ENCODE measurements around the gene SPTLC3.

SPTLC3 gene

DNA sequence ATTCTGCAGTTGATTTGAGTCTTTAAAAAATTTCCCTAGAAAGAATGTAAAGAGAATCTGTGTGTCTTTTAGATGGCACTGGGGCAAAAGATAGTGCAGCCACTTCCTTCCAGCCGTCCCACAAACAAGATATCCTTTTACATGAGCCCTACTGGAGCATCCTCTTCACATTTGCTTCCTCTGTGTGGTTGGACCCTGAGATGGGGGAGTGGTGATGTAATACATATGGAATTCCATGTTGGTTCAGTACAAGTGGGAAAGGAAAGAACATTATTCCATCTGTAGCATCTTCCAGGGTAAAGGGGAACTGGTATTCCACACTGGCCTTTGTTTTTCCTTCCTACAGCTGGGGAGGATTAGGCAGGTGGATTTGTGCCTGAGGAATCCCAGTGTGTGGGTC is 133.4 kb downstream of the SPTLC3 start:
- Histone ChIP-seq H3K27ac (no peak overlapping the region), H3K4me3 (no peak overlapping the region), H3K9me3 (replicated peaks in 1 of 11) (no peaks in the 10 kb centered on the region; a peak in 2 of 22 replicates), H3K27me3 (no peaks in the 10 kb centered on the region; a peak in 1 of 22 replicates), H3K9ac (no peak overlapping the region), H3K36me3 (no peaks in the 10 kb centered on the region), H4K20me1 (no peaks in the 10 kb centered on the region), H3K4me2 (no peak overlapping the region), H3K4me1 (no peaks in the 10 kb centered on the region)
- no peak for TF ChIP-seq Cebpa-rat (IDR thresholded peaks at IDR 0.05)

- H4K20me1 ChIP-seq, result no peaks in the 10 kb centered on the region
- no peak overlapping the region for H3K9ac ChIP-seq
- no peaks in the 10 kb centered on the region for H3K4me1 ChIP-seq
- no peak for TF ChIP-seq Cebpa-rat (IDR thresholded peaks at IDR 0.05)
- H3K4me3 ChIP-seq, result no peak overlapping the region
- H3K27me3 ChIP-seq, result no peaks in the 10 kb centered on the region; a peak in 1 of 22 replicates
- H3K36me3 ChIP-seq, result no peaks in the 10 kb centered on the region
- H3K27ac ChIP-seq, result no peak overlapping the region
- no peak overlapping the region for H3K4me2 ChIP-seq
- no peaks in the 10 kb centered on the region; a peak in 2 of 22 replicates for H3K9me3 ChIP-seq (replicated peaks in 1 of 11)
These were observed 138.5 kb downstream of the SPTLC3 start for GRCh38 chr20:13147071-13147963.

GRCh38 chr20:13147971-13148370 is 139.2 kb downstream of the SPTLC3 start:
- Histone ChIP-seq H3K4me1 (no peaks in the 10 kb centered on the region), H4K20me1 (no peaks in the 10 kb centered on the region), H3K4me2 (no peak overlapping the region), H3K36me3 (no peaks in the 10 kb centered on the region), H3K27ac (no peak overlapping the region), H3K9ac (no peak overlapping the region), H3K27me3 (no peaks in the 10 kb centered on the region; a peak in 1 of 22 replicates), H3K4me3 (no peak overlapping the region), H3K9me3 (replicated peaks in 1 of 11) (no peaks in the 10 kb centered on the region; a peak in 2 of 22 replicates)
- no peak for TF ChIP-seq Cebpa-rat (IDR thresholded peaks at IDR 0.05)

- H3K9me3 ChIP-seq (replicated peaks in 1 of 11), result no peaks in the 10 kb centered on the region; a peak in 2 of 22 replicates
- no peaks in the 10 kb centered on the region for H3K36me3 ChIP-seq
- H4K20me1 ChIP-seq, result no peaks in the 10 kb centered on the region
- H3K27ac ChIP-seq, result no peak overlapping the region
- no peak overlapping the region for H3K4me2 ChIP-seq
- H3K9ac ChIP-seq, result no peak overlapping the region
- H3K27me3 ChIP-seq, result no peaks in the 10 kb centered on the region; a peak in 1 of 22 replicates
- no peaks in the 10 kb centered on the region for H3K4me1 ChIP-seq
- TF ChIP-seq Cebpa-rat (IDR thresholded peaks at IDR 0.05), result no peak
- no peak overlapping the region for H3K4me3 ChIP-seq
These were observed 139.6 kb downstream of the SPTLC3 start for GRCh38 chr20:13148402-13148801.

DNA sequence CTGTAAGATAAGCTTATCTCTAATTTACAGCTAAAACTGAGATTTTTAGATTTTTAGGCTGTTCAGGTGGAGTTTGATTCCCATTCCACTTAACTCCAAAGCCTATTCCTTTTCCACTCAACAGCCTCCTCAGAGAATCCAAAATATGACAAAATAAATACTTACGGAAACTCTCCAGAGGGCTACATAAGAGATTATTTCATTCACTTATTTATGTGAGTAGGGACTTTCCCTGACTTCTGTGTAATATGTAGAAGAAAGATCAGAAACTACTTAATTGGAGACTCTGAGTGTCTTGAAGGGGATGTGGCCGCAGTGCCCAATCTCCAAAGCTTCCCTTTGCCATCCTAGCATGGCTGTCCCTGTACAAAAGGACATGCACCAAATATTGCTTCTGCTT is 140.2 kb downstream of the SPTLC3 start:
- H3K4me1 ChIP-seq, result no peaks in the 10 kb centered on the region
- no peak overlapping the region for H3K27ac ChIP-seq
- no peaks in the 10 kb centered on the region for H3K36me3 ChIP-seq
- H3K27me3 ChIP-seq, result no peaks in the 10 kb centered on the region; a peak in 1 of 22 replicates
- no peak overlapping the region for H3K4me3 ChIP-seq
- no peak for TF ChIP-seq Cebpa-rat (IDR thresholded peaks at IDR 0.05)
- H4K20me1 ChIP-seq, result no peaks in the 10 kb centered on the region
- H3K4me2 ChIP-seq, result no peak overlapping the region
- no peaks in the 10 kb centered on the region; a peak in 1 of 22 replicates for H3K9me3 ChIP-seq (replicated peaks in 1 of 11)
- no peak overlapping the region for H3K9ac ChIP-seq

GRCh38 chr20:13149371-13150105 is 140.8 kb downstream of the SPTLC3 start:
- Histone ChIP-seq H3K9ac (no peak overlapping the region), H3K4me3 (no peak overlapping the region), H3K36me3 (no peaks in the 10 kb centered on the region), H3K4me2 (no peak overlapping the region), H3K4me1 (no peaks in the 10 kb centered on the region), H3K9me3 (replicated peaks in 1 of 11) (no peaks in the 10 kb centered on the region), H3K27ac (no peak overlapping the region), H3K27me3 (no peaks in the 10 kb centered on the region; a peak in 1 of 22 replicates), H4K20me1 (no peaks in the 10 kb centered on the region)
- no peak for TF ChIP-seq Cebpa-rat (IDR thresholded peaks at IDR 0.05)

- Histone ChIP-seq H3K4me1 (no peaks in the 10 kb centered on the region), H3K9me3 (replicated peaks in 1 of 11) (no peaks in the 10 kb centered on the region), H3K27me3 (no peaks in the 10 kb centered on the region), H3K9ac (no peak overlapping the region), H4K20me1 (no peaks in the 10 kb centered on the region), H3K4me2 (no peak overlapping the region), H3K27ac (no peak overlapping the region), H3K4me3 (no peak overlapping the region), H3K36me3 (no peaks in the 10 kb centered on the region)
- TF ChIP-seq Cebpa-rat (IDR thresholded peaks at IDR 0.05), result no peak
These were observed 149.6 kb downstream of the SPTLC3 start for GRCh38 chr20:13158369-13158768.

- no peak for TF ChIP-seq Cebpa-rat (IDR thresholded peaks at IDR 0.05)
- Histone ChIP-seq H3K9ac (no peak overlapping the region), H3K36me3 (no peaks in the 10 kb centered on the region), H3K27ac (no peak overlapping the region), H3K4me1 (no peaks in the 10 kb centered on the region), H3K4me3 (no peak overlapping the region), H3K4me2 (no peak overlapping the region), H3K27me3 (no peaks in the 10 kb centered on the region), H4K20me1 (no peaks in the 10 kb centered on the region), H3K9me3 (replicated peaks in 1 of 11) (no peaks in the 10 kb centered on the region)
These were observed 151.1 kb downstream of the SPTLC3 start for GRCh38 chr20:13159889-13160288.

GRCh38 chr20:13165203-13165602 is 156.4 kb downstream of the SPTLC3 start:
- Histone ChIP-seq H3K36me3 (no peaks in the 10 kb centered on the region), H3K9ac (no peak overlapping the region), H3K9me3 (replicated peaks in 1 of 11) (no peaks in the 10 kb centered on the region), H3K4me3 (no peak overlapping the region), H3K27ac (no peak overlapping the region), H3K27me3 (no peaks in the 10 kb centered on the region), H4K20me1 (no peaks in the 10 kb centered on the region), H3K4me1 (peaks cover 0 to 6% (median 0%) of the 10 kb centered on the region in 10 experiments; a peak in 2 of 20 replicates), H3K4me2 (no peak overlapping the region; a peak in 1 of 22 replicates)
- no peak for TF ChIP-seq Cebpa-rat (IDR thresholded peaks at IDR 0.05)

Data from BLaER1 treated with 17β-estradiol and CSF1 and Interleukin-3, amounts not matched to agents 10 nM and 100 nM (cell line).